Measurements from ENCODE around the gene ZNF831.

- TF ChIP-seq CTCF (IDR thresholded peaks at IDR 0.05) = no peak
- no peak for TF ChIP-seq POLR2A (IDR thresholded peaks at IDR 0.05)
These were observed 29.4 kb upstream of the ZNF831 start for GRCh38 chr20:59134182-59134581.

Data from lower leg skin (tissue), 3 donors.